ENCODE measurements around the gene HCRT. TPM values are rescaled to one million over a fixed set of nuclear protein-coding genes. Genes with fewer than 3 reads are reported as not detected.
A peak's percentile ranks its signal among the peaks of the same experiment; 100 is the strongest.

The HCRT gene
- total RNA-seq, 4 donors from 2014 or later: 1.0 TPM; not detected in 3

DNA sequence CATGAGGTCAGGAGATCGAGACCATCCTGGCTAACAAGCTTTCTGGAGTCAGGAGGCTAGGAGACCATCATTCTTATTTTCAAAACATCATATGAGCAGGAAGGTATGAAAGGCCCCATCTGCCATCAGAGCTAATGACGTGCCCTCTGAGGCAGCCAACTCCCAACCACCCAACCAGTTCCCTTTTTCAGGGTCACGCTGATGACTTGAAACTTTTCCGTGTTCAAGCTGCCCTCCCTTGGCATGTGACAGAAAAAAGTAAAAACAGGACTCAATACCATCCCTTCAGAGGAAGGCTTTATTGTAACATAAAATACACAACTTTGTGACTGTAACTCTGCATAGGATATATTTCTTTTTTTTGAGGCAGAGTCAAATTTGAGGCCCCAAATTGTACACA, 13.6 kb upstream of the HCRT start:
- no peak overlapping the region for H3K4me3 ChIP-seq
- intact Hi-C loops (cut with DNase I; ENCODE audit: low total_unique reads): no loop called here
- no peaks in the 10 kb centered on the region for H3K9me3 ChIP-seq
- no peak overlapping the region for H3K27ac ChIP-seq
- no peak for TF ChIP-seq POLR2A (IDR thresholded peaks at IDR 0.05)
- TF ChIP-seq, protein P1, sequence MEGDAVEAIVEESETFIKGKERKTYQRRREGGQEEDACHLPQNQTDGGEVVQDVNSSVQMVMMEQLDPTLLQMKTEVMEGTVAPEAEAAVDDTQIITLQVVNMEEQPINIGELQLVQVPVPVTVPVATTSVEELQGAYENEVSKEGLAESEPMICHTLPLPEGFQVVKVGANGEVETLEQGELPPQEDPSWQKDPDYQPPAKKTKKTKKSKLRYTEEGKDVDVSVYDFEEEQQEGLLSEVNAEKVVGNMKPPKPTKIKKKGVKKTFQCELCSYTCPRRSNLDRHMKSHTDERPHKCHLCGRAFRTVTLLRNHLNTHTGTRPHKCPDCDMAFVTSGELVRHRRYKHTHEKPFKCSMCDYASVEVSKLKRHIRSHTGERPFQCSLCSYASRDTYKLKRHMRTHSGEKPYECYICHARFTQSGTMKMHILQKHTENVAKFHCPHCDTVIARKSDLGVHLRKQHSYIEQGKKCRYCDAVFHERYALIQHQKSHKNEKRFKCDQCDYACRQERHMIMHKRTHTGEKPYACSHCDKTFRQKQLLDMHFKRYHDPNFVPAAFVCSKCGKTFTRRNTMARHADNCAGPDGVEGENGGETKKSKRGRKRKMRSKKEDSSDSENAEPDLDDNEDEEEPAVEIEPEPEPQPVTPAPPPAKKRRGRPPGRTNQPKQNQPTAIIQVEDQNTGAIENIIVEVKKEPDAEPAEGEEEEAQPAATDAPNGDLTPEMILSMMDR (IDR thresholded peaks at IDR 0.05): no peak
- H3K4me1 ChIP-seq: no peaks in the 10 kb centered on the region
- DNase-seq: no peak
- no peaks in the 10 kb centered on the region for H3K27me3 ChIP-seq
- H3K36me3 ChIP-seq: no peaks in the 10 kb centered on the region

GRCh38 chr17:42197564-42198156, 12.4 kb upstream of the HCRT start:
- H3K27me3 ChIP-seq: no peaks in the 10 kb centered on the region
- no peaks in the 10 kb centered on the region for H3K9me3 ChIP-seq
- H3K4me3 ChIP-seq: no peak overlapping the region
- intact Hi-C loops (cut with DNase I; ENCODE audit: low total_unique reads): no loop called here
- TF ChIP-seq, protein P1 (IDR thresholded peaks at IDR 0.05): no peak
- no peak for TF ChIP-seq POLR2A (IDR thresholded peaks at IDR 0.05)
- no peak for DNase-seq
- no peak overlapping the region for H3K27ac ChIP-seq
- no peaks in the 10 kb centered on the region for H3K36me3 ChIP-seq
- H3K4me1 ChIP-seq: peaks cover 0 to 7% of the 10 kb centered on the region in 2 donors

DNA sequence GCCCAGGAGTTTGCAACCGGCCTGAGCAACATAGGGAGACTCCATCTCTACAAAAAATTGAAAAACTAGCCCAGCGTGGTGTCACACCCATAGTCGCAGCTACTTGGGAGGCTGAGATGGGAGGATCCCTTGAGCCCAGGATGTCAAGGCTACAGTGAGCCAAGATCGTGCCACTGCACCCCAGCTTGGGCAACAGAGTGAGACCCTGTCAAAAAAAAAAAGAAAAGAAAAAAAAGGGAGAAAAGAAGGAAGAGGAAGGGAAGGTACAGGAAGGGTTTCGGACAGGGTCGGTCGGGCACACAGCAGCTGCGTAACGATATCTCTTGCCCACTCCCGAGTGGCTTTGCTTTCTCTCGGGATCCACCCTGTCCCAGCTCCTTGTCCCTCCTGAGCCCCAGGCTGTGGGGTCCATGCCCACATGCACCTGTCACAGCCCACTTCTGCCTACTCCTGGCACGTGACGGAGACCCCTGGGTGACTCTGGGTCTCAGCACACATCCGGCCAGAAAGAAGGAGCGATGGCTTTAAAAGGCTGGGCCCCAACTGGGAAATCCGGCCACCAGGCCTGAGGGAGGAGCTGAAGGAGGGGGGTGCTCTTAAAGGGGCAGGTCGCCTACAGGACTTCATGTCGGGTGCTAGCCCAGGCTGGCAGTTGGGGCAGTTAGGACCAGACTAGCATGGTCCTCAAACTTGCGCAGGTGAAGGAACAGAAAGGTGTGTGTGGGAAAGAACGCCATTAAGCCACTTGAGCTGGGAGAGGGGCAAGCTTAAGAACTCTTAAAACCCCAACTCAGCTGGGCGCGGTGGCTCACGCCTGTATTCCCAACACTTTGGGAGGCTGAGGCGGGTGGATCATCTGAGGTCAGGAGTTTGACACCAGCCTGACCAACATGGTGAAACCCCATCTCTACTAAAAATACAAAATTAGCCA, 9.0 kb upstream of the HCRT start, which contains the start of gene GHDC:
Gene GHDC (minus strand): TSS at position 526 of the 931 bp plus-strand sequence. CDS start 913 bp downstream, outside the sequence.
- H3K4me3 ChIP-seq: peak within 1 kb of the TSS; percentile 85 to 89
- H3K4me1 ChIP-seq: peaks cover 0 to 7% of the 10 kb centered on the region in 2 donors
- H3K27ac ChIP-seq: peak within 1 kb of the TSS; percentile 82
- intact Hi-C loops (cut with DNase I; ENCODE audit: low total_unique reads): no loop called here
- peak; percentile 83 to 88 for DNase-seq
- H3K36me3 ChIP-seq: no peaks in the 10 kb centered on the region
- no peaks in the 10 kb centered on the region for H3K27me3 ChIP-seq
- no peaks in the 10 kb centered on the region for H3K9me3 ChIP-seq
- no peak for TF ChIP-seq POLR2A (IDR thresholded peaks at IDR 0.05)
- TF ChIP-seq, protein P1 (IDR thresholded peaks at IDR 0.05): peak in 2 of 4 experiments; percentile 32 to 47

GRCh38 chr17:42193216-42193968, 8.1 kb upstream of the HCRT start:
- no peaks in the 10 kb centered on the region for H3K27me3 ChIP-seq
- TF ChIP-seq POLR2A (IDR thresholded peaks at IDR 0.05): no peak
- TF ChIP-seq, protein P1 (IDR thresholded peaks at IDR 0.05): no peak
- no peak for DNase-seq
- H3K36me3 ChIP-seq: no peaks in the 10 kb centered on the region
- peaks cover 0 to 7% of the 10 kb centered on the region in 2 donors for H3K4me1 ChIP-seq
- peak overlapping the region; percentile 82 for H3K27ac ChIP-seq
- intact Hi-C loops (cut with DNase I; ENCODE audit: low total_unique reads): no loop called here
- H3K9me3 ChIP-seq: no peaks in the 10 kb centered on the region
- H3K4me3 ChIP-seq: peak overlapping the region; percentile 85 to 89

Measured in uterus (tissue), 4 donors.